GM19043 (cell line): ENCODE measurements around the gene MAZ.
"Not testable (repeated sequence)": the region's sequence is repeated elsewhere in the genome, so short reads cannot be mapped to it uniquely, and the experiment has no call there.

Experiments used
- ATAC-seq: cut with Tn5 transposase; IDR thresholded peaks from one replicate; pipeline ENCODE4 v1.9.1; 2021; ENCODE audit warnings: low read depth; ENCODE audit not compliant: unreplicated experiment

The MAZ gene

DNA sequence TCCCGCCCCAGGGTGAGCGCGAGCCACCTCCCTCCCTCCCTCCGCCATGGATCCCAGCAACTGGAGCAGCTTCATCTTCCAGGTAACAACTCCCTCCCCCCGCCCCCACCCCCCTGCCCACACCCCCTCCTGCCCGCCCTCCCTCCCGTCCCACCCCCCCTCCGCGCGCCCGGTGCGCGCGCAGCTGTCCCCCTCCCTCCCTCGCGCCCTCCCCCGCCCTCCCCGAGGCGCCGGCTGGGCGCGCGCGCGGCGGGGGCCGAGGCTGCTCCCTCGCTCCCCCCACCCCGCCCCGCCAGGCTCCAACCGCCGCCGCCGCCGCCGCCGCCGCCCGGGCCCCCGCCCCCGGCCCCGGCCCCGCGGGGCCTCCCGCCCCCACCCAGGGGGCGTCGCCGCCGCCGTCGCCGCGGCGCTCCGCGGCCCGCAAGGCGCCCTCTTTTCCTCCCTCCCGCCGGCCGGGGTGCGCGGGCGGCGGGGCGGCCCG is at the start of gene MAZ:
Gene MAZ (plus strand): TSS at position 431 of the 481 bp plus-strand sequence. CDS start 173 bp downstream, outside the sequence.
- no peak for ATAC-seq

GRCh38 chr16:29756654-29757053 is 49.7 kb upstream of the MAZ start:
- ATAC-seq = no peak

DNA sequence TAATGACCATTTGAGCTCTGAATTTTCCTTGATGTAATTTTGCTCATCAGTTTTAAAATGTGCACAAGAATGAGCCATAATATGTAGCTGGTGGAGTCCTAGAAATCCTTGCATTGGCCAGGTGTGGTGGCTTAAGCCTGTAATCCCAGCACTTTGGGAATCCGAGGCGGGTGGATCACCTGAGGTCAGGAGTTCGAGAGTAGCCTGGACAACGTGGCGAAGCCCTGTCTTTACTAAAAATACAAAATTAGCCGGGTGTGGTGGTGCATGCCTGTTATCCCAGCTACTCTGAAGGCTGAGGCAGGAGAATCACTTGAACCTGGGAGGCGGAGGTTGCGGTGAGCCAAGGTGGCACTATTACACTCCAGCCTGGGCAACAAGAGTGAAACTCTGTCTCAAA is 49.2 kb upstream of the MAZ start:
- not testable (repeated sequence) for ATAC-seq

DNA sequence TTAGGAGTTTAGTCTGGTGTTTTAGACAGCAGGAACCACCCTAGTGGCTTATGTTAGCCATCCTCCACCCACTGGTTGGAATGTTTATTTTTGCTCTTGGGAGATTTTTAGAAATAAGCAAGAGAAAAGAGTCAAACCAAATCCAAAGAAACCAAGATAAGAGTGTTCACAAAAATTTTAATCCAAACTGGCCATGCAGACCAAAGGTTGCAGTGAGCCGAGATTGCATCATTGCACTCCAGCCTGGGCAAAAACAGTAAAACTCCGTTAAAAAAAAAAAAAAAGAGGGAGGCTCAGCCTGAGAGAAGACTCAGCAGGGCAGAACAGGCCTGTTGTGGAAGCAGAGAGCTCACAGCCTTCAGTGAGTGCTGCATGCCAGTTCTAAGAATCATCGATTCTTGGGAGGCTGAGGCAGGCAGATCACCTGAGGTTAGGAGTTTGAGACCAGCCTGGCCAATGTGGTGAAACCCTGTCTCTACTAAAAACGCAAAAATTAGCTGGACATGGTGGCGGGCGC is 48.3 kb upstream of the MAZ start:
- no peak for ATAC-seq

GRCh38 chr16:29760567-29761279 is 45.6 kb upstream of the MAZ start:
- ATAC-seq = no peak

DNA sequence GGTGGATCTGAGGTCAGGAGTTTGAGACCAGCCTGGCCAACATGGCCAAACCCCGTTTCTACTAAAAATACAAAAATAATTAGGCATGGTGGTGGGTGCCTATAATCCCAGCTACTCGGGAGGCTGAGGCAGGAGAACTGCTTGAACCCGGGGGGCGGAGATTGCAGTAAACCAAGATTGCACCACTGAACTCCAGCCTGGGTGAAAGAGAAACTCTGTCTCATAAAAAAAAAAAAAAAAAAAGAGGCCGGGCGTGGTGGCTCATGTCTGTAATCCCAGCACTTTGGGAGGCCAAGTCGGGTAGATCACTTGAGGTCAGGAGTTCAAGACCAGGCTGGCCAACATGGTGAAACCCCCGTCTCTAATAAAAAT is 45.1 kb upstream of the MAZ start:
- not testable (repeated sequence) for ATAC-seq

DNA sequence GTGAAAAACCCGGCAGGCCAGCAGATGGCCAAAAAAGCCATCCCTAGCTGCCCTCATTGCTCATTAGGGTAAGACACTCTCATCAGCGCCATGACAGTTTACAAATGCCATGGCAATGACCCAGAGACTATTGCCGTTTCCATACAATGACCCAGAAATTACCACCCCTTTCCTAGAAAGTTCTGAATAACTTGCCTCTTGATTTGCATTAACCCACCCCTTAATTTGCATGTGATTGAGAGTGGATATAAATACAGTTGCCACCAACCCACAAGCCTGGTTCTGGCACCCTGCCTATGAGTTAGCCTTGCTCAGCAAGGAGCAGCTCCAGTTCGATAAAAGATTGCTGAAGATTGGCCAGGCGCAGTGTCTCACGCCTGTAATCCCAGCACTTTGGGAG is 44.4 kb upstream of the MAZ start:
- no peak for ATAC-seq

DNA sequence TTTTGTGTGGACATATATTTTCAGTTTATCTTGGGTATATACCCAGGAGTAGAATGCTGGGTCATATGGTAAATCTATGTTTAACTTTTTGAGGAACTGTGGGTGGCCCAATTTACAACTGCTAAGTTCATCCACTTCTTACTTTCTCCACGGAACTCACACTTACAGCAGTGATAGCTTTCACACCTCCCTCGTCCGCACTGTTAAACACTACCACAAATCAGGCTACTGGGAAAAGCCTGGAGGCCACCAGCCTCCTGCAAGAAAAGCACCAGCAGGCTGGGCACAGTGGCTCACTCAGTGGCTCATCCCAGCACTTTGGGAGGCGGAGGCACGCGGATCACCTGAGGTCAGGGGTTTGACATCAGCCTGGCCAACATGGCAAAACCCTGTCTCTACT is 43.0 kb upstream of the MAZ start:
- no peak for ATAC-seq

- ATAC-seq = no peak
Measured at GRCh38 chr16:29765167-29766032, 40.9 kb upstream of the MAZ start.

DNA sequence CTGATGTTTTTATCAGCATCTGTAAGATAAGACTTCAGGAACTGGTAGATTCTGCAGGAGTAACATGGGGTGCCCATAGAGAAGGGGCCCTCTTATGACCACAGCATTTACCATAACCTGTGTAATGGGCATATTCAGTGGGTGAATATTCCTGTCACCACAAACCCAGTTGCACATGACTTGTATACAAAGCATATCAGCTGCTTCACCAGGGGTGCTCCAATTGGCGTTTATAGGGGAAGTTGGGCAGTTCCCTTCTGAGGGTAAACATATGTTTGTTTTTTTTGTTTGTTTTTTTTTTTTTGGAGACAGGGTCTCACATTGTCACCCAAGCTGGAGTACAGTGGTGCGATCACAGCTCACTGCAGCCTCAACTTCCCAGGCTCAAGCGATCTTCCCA is 39.8 kb upstream of the MAZ start:
- no peak for ATAC-seq

DNA sequence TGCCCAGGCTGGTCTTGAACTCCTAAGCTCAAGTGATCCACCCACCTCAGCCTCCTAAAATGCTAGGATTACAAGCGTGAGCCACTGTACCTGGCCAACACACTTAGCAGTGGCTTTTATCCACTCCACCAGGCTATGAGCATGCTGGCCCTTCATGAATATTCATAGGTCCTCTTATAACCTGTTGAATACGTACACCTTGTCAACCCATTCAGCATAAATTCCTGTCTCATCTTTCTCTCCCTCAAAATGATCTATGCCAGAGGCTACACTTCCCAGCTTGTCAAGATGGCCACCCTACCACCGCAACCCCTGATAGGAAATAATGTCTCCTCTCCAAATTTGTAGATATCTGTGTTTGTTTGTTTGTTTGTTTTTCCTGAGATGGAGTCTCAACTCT is 39.3 kb upstream of the MAZ start:
- ATAC-seq = no peak

DNA sequence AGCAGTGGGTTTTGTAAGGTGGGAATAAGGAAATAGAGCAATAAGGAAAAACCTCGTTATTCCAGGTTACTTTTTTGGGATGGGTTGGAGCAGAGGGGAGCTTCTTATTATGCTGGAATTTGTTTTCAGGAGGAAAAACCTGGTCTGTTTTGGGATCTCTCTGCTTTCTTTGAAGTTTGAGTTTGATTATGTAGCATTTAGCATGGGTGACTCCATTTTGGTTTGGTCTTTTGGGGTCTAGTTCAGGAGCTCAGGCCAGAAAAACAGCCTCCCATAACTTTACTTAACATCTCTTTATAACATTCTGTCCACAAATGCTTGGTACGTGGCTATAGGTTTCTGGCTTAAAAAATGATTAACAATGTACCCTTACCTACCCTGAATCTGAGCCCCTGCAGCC is 36.8 kb upstream of the MAZ start:
- ATAC-seq = no peak

DNA sequence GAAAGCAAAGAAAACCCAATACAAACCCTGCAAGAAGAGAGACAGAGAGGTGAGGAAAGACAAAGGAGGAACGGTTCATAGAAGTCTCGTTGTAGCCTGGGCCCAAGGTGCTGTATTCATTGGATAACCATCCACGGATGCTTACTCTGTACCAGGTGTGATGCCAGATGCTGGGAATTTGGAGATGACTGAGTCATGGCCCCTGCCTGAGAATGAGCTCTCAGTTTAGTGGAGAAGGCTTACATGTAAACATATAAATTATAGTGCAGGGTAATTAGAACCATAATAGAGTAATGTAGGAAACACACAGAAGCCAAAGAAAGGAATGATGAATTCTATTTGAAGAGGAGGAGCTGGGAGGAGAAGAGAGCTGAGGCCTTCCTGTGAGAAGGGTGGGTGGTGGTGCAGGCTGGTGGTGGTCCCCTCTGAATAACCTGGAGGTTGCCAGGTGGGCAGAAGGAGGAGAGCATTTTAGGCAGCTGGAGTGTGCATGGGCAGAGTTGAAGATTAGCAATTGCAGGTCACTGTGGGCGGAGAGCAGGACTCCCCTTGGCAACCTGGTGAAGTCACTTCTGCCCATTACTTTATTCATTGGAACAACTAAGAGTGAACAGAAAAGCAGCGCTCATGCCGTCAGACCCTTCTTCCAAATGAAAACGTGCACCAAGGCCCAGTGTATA is 35.9 kb upstream of the MAZ start:
- no peak for ATAC-seq

GRCh38 chr16:29772330-29772729 is 34.0 kb upstream of the MAZ start:
- ATAC-seq = not testable (repeated sequence)

GRCh38 chr16:29774730-29775129 is 31.6 kb upstream of the MAZ start:
- ATAC-seq = no peak

DNA sequence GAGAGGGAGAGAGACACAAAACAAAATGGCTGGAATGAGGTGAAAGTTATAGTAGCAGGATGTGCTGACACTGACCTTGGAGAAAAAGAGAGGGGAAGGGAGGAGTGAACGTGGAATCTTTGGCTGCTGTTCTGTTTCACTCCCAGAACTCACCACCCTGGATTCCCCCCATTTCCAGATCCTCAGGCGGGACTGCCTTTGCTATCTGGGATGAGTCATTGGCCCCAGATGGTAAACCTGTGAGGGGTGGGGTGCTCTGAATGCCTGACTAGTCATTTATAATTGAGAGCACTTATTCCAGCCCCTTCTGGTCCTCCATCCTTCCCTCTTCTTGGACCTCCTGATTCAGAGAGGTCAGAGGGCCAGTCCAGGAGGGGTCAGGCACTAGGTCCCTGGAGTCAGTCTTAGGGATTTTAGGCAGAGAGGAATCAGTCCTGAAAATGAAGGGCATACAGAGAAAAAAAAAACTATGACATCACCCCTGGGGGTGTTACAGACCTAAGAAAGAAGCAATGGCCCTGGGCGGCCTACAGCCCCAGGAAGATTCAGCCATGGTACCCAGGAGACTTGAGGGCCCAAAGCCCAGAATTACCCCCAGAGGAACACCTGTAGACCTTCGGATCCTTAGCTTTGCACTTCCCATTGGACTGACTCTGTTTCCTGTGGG is 30.5 kb upstream of the MAZ start:
- no peak for ATAC-seq

- no peak for ATAC-seq
Measured at GRCh38 chr16:29777576-29778350, 28.6 kb upstream of the MAZ start, which contains the start of gene ZG16. ZG16 (plus strand) TSS chr16:29778256; CDS start chr16:29779267, 1,011 bp downstream.

DNA sequence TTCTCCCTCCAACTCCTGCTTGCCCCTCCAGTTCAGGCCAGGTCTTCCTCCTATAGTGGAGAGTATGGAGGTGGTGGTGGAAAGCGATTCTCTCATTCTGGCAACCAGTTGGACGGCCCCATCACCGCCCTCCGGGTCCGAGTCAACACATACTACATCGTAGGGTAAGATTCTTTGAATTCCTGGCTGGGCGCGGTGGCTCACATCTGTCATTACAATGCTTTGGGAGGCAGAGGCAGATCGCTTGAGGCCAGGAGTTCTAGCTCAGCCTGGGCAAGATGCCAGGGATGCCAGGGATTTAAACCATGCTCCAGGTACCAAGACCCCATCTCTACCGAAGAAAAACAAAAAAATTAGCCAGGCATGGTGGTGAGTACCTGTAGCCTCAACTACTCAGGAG is 26.9 kb upstream of the MAZ start:
- ATAC-seq = no peak

GRCh38 chr16:29783094-29783953 is 23.0 kb upstream of the MAZ start:
- ATAC-seq = not testable (repeated sequence)
